Neural progenitor cell (in vitro differentiated cells): ENCODE data around the gene CREB5. TPM values are rescaled to one million over a fixed set of nuclear protein-coding genes. Genes with fewer than 3 reads are reported as not detected.

Experiments used
- DNase-seq: peaks from one replicate; pipeline ENCODE4 v3.0.0-alpha.2; 2016; ENCODE audit warnings: low spot score
- H2AFZ ChIP-seq: fragments of 200-600 bp; sonication (generic); replicated peaks from 2 replicates; pipeline ENCODE4 v1.6.1; 2016; ENCODE audit warnings: antibody characterized with exemption
- H3F3A ChIP-seq: fragments of 200-600 bp; sonication (generic); 2 replicates; pipeline ENCODE4 v1.6.1; 2016; ENCODE audit warnings: antibody characterized with exemption, low read depth
- H3K27ac ChIP-seq: fragments of 200-600 bp; sonication (generic); 2 replicates; pipeline ENCODE4 v1.5.1; 2016; ENCODE audit warnings: mild to moderate bottlenecking
- H3K27me3 ChIP-seq: fragments of 200-600 bp; sonication (generic); 2 replicates; pipeline ENCODE4 v1.6.1; 2016; ENCODE audit warnings: mild to moderate bottlenecking, moderate library complexity
- H3K36me3 ChIP-seq: fragments of 200-600 bp; sonication (generic); 2 replicates; pipeline ENCODE4 v1.5.1; 2016
- H3K4me1 ChIP-seq: fragments of 200-600 bp; sonication (generic); 2 replicates; pipeline ENCODE4 v1.6.1; 2016; ENCODE audit warnings: mixed run types
- H3K4me2 ChIP-seq: fragments of 200-600 bp; sonication (generic); 2 replicates; pipeline ENCODE4 v1.6.1; 2016
- H3K4me3 ChIP-seq: fragments of 200-600 bp; sonication (generic); 2 replicates; pipeline ENCODE4 v1.5.1; 2016
- H3K79me2 ChIP-seq: fragments of 200-600 bp; sonication (generic); 2 replicates; pipeline ENCODE4 v1.6.1; 2016; ENCODE audit warnings: low read depth
- H3K9ac ChIP-seq: fragments of 200-600 bp; sonication (generic); 2 replicates; pipeline ENCODE4 v1.6.1; 2016
- H3K9me3 ChIP-seq: fragments of 200-600 bp; sonication (generic); 2 replicates; pipeline ENCODE4 v1.5.1; 2016; ENCODE audit warnings: low read depth
- H4K20me1 ChIP-seq: fragments of 200-600 bp; sonication (generic); 2 replicates; pipeline ENCODE4 v1.6.1; 2016; ENCODE audit warnings: low read depth
- H3K27ac Mint-ChIP-seq: 3 replicates; pipeline ENCODE4 v1.8.0; 2021; ENCODE audit warnings: mixed read lengths
- H3K27me3 Mint-ChIP-seq: 2 replicates; pipeline ENCODE4 v1.8.0; 2022; ENCODE audit warnings: low read depth, mild to moderate bottlenecking, inconsistent platforms, moderate library complexity, mixed read lengths; ENCODE audit not compliant: insufficient read depth
- H3K36me3 Mint-ChIP-seq: 3 replicates; pipeline ENCODE4 v1.8.0; 2021; ENCODE audit warnings: mixed read lengths
- H3K4me1 Mint-ChIP-seq: 3 replicates; pipeline ENCODE4 v1.8.0; 2021; ENCODE audit warnings: mixed read lengths
- H3K4me3 Mint-ChIP-seq: 3 replicates; pipeline ENCODE4 v1.8.0; 2021; ENCODE audit warnings: mild to moderate bottlenecking, moderate library complexity, mixed read lengths
- H3K9me3 Mint-ChIP-seq: 3 replicates; pipeline ENCODE4 v1.8.0; 2020; ENCODE audit warnings: mixed read lengths
- EZH2 ChIP-seq: fragments of 200-600 bp; sonication (generic); IDR thresholded peaks from 2 replicates; pipeline ENCODE4 v1.6.1; 2017; ENCODE audit warnings: antibody characterized with exemption, mild to moderate bottlenecking, moderate library complexity
- EZH2phosphoT487 ChIP-seq: fragments of 200-600 bp; sonication (generic); IDR thresholded peaks from 2 replicates; pipeline ENCODE4 v1.6.1; 2017; ENCODE audit warnings: antibody characterized with exemption
- total RNA-seq: library from RNA; depleted of rRNA; stranded (reverse); fragments of >200 nt; gene quantifications from 2 replicates; pipeline ENCODE4 v1.2.3, GENCODE V29; 2015; ENCODE audit warnings: low replicate concordance
- TF ChIP-seq, protein P1 (sequence below): fragments of 200-600 bp; sonication (generic); IDR thresholded peaks from 2 replicates; pipeline ENCODE4 v1.5.1; 2017; ENCODE audit warnings: antibody characterized with exemption, mild to moderate bottlenecking

The CREB5 gene
- total RNA-seq, 1 donor from 2014 or later: 1.2 TPM

DNA sequence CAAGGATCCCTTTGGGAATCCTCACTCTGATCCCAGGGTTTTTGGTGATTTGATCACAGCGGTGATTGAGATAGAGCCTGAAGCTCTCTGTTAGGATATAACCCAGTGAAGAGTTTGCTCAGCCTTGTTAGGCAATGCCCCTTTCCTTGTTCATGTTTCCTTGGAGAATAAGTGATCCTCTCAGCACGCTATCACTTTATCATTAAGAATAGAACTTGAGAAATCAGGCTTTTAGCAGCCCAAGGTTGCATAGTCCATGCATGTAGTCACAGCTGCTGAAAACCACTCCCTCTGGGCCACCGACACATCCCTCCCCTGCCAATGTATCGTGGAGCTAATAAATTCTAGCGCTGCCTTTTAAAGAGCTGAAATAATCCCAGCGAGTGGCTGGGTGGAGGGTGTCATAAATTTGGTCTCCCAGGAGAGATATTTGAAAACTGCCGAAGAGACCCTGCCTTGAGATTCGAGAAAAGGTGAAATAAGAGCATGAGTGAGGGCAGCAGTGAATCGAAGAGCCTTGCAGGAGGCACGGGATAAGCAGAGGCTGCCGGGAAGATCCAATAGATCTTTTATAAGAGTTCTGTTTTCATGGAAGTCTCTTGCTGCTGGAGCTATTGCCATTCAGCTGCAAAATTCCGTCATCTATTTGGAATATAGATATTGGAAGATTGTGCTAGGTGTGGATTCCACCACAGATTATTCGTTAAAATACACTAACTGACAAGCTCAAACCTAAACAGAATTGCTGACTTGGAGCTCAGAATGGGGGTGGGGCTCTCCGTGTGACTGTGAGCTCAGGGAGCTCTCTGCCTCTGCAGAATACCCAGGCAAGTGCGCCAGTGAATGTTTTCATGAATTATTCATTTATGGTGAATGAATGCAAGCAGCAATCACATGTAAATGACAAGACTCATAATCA is 296.0 kb downstream of the CREB5 start:
- Histone ChIP-seq H3K36me3 (no peaks in the 10 kb centered on the region), H3K27me3 (no peaks in the 10 kb centered on the region), H3K9ac (no peak overlapping the region), H3K4me3 (no peak overlapping the region), H3K9me3 (no peaks in the 10 kb centered on the region), H3K27ac (no peak overlapping the region), H2AFZ (peak overlapping the region; percentile 80), H4K20me1 (no peaks in the 10 kb centered on the region), H3F3A (no peaks in the 10 kb centered on the region), H3K4me1 (peaks cover 16% of the 10 kb centered on the region), H3K79me2 (no peaks in the 10 kb centered on the region), H3K4me2 (peak overlapping the region; percentile 46)
- no peaks in the 10 kb centered on the region for H3K36me3 Mint-ChIP-seq
- peak overlapping the region; percentile 97 for H3K27ac Mint-ChIP-seq
- H3K4me1 Mint-ChIP-seq: peaks cover 38% of the 10 kb centered on the region
- peaks cover 3% of the 10 kb centered on the region for H3K27me3 Mint-ChIP-seq
- H3K9me3 Mint-ChIP-seq: no peaks in the 10 kb centered on the region
- no peak for TF ChIP-seq EZH2
- no peak for TF ChIP-seq EZH2phosphoT487
- TF ChIP-seq, protein P1, sequence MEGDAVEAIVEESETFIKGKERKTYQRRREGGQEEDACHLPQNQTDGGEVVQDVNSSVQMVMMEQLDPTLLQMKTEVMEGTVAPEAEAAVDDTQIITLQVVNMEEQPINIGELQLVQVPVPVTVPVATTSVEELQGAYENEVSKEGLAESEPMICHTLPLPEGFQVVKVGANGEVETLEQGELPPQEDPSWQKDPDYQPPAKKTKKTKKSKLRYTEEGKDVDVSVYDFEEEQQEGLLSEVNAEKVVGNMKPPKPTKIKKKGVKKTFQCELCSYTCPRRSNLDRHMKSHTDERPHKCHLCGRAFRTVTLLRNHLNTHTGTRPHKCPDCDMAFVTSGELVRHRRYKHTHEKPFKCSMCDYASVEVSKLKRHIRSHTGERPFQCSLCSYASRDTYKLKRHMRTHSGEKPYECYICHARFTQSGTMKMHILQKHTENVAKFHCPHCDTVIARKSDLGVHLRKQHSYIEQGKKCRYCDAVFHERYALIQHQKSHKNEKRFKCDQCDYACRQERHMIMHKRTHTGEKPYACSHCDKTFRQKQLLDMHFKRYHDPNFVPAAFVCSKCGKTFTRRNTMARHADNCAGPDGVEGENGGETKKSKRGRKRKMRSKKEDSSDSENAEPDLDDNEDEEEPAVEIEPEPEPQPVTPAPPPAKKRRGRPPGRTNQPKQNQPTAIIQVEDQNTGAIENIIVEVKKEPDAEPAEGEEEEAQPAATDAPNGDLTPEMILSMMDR: no peak
- DNase-seq: peak; percentile 57
- H3K4me3 Mint-ChIP-seq: peak overlapping the region; percentile 76

DNA sequence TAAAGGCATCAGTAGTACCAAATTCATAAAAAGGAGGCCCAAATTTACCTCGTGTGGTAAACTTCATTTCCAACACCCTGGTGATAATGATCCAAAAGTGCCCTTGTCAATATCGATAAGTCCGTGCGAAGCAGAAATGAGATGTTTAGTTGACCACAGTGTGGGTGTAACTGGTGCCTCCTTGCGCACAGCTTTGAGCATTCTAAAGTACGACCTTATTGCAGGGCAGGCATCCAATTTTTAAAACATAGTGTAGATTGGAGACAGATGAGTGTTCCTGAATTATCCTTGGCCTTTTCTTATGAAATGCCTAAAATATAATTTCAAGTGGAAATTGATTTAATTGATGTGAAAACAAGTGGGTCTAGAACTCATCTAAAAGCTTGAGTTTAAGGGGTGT is 297.4 kb downstream of the CREB5 start:
- TF ChIP-seq EZH2phosphoT487: no peak
- no peak for TF ChIP-seq EZH2
- TF ChIP-seq, protein P1: no peak
- Histone ChIP-seq H3K79me2 (no peaks in the 10 kb centered on the region), H3K9me3 (no peaks in the 10 kb centered on the region), H4K20me1 (no peaks in the 10 kb centered on the region), H2AFZ (no peak overlapping the region), H3F3A (no peaks in the 10 kb centered on the region), H3K4me2 (no peak overlapping the region), H3K27ac (no peak overlapping the region), H3K4me3 (no peak overlapping the region), H3K36me3 (no peaks in the 10 kb centered on the region), H3K9ac (no peak overlapping the region), H3K27me3 (no peaks in the 10 kb centered on the region), H3K4me1 (peaks cover 16% of the 10 kb centered on the region)
- Mint-ChIP-seq H3K4me3 (no peak overlapping the region), H3K36me3 (no peaks in the 10 kb centered on the region), H3K27me3 (peaks cover 3% of the 10 kb centered on the region), H3K27ac (no peak overlapping the region), H3K4me1 (peaks cover 40% of the 10 kb centered on the region), H3K9me3 (no peaks in the 10 kb centered on the region)
- DNase-seq: no peak

DNA sequence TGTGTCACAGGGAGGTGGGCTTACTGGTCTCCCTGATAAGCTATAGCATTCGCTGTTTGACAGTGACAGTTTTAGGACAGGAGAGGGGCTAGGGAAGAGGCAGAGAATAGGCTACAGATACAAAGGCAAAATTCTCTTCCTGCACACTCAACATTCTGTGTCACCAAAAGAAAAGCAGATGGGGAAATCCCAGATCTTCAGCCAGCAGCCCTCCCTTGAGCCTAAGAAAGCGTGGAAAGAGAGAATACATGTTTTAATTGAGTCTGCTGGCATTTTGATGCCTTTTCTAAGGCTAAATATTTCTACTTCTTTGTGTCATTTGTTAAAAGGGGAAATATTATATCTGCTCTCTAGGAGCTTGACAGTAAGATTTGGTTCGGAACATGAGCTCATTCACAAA is 298.8 kb downstream of the CREB5 start:
- no peak for TF ChIP-seq EZH2phosphoT487
- TF ChIP-seq EZH2: no peak
- TF ChIP-seq, protein P1: no peak
- Histone ChIP-seq H3K9me3 (no peaks in the 10 kb centered on the region), H4K20me1 (no peaks in the 10 kb centered on the region), H3K4me1 (peaks cover 16% of the 10 kb centered on the region), H3K9ac (no peak overlapping the region), H3K79me2 (no peaks in the 10 kb centered on the region), H2AFZ (peak overlapping the region; percentile 15), H3F3A (no peaks in the 10 kb centered on the region), H3K4me3 (no peak overlapping the region), H3K27ac (no peak overlapping the region), H3K4me2 (no peak overlapping the region), H3K36me3 (no peaks in the 10 kb centered on the region), H3K27me3 (no peaks in the 10 kb centered on the region)
- Mint-ChIP-seq H3K27me3 (peaks cover 3% of the 10 kb centered on the region), H3K36me3 (no peaks in the 10 kb centered on the region), H3K4me3 (no peak overlapping the region), H3K27ac (no peak overlapping the region), H3K4me1 (peaks cover 40% of the 10 kb centered on the region), H3K9me3 (no peaks in the 10 kb centered on the region)
- DNase-seq: no peak
